Neutrophil (primary cell): Measurements from ENCODE around the gene RASAL3.

Experiments
- H3K27ac ChIP-seq: fragments of 200-600 bp; sonication (generic); 2 replicates; pipeline ENCODE4 v1.5.1; 2016; ENCODE audit warnings: mild to moderate bottlenecking, moderate library complexity
- H3K27me3 ChIP-seq: fragments of 200-600 bp; sonication (generic); 2 replicates; pipeline ENCODE4 v1.6.0; 2016; ENCODE audit warnings: mild to moderate bottlenecking
- H3K36me3 ChIP-seq: fragments of 200-600 bp; sonication (generic); 2 replicates; pipeline ENCODE4 v1.5.1; 2017
- H3K4me1 ChIP-seq, 2 experiments: fragments of 200-600 bp in 1 of 2; sonication (generic) in 1 of 2; 1 replicate in 1 of 2; 2 replicates in 1 of 2; pipeline versions ENCODE4 v1.5.1 to v1.6.1; 2013 to 2016; ENCODE audit warnings: low read depth in 1 of 2, low read length in 1 of 2, mild to moderate bottlenecking in 1 of 2, moderate library complexity in 1 of 2; ENCODE audit not compliant: control insufficient read depth in 1 of 2, insufficient read depth in 1 of 2
- H3K4me3 ChIP-seq, 2 experiments: fragments of 200-600 bp in 1 of 2; sonication (generic) in 1 of 2; 1 replicate in 1 of 2; 2 replicates in 1 of 2; pipeline ENCODE4 v1.5.1; 2013 to 2016; ENCODE audit warnings: low read depth in 1 of 2, low read length in 1 of 2, mild to moderate bottlenecking in 1 of 2, moderate library complexity in 1 of 2
- H3K9me3 ChIP-seq: fragments of 200-600 bp; sonication (generic); 2 replicates; pipeline ENCODE4 v1.5.1; 2016
- TF ChIP-seq, protein P1 (sequence below): fragments of 200-600 bp; sonication (generic); IDR thresholded peaks from 2 replicates; pipeline ENCODE4 v1.5.1; 2016; ENCODE audit warnings: antibody characterized with exemption

Gene RASAL3

DNA sequence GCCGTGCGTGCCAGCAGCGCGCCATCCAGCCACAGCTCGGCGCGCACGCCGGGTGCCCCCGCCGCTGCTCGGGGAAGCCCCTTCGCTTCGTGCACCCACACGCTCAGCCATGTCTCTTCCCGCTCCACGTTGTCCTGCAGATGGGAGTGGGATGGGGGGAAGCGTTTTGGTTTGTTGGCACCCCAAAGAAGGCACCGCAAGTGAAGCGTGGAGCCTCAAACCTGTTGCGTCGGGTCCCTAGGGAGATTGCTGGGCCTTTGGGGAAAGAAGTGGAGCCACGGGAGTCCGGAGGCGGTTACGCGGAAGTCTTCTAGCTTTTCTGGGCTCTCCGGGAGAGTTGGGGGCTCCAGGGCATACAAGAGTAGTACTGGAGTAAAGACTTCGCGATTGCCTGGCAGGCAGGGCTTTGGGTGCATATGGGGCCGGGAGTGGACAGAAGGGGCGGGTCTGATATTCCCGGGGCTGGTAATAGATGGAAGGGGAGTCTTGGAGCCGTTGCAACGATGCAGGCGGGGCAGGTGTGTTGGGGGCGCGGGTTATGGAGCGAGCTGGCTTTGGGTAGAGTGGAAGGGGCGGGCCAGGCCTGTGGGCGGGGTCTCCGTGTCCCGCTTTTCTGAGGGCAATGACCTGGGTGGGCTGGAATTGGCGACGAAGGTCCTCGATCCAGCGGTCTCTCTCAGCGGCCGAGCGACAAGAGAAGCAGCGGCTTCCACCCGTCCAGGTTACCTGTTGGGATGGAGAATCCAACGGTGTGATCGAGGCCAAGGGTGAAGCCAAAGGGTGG lies 6.5 kb downstream of the RASAL3 start:
- Histone ChIP-seq H3K9me3 (no peaks in the 10 kb centered on the region), H3K4me3 (no peak overlapping the region), H3K36me3 (peaks cover 86% of the 10 kb centered on the region), H3K4me1 (peaks cover 10 to 14% of the 10 kb centered on the region in 2 experiments), H3K27me3 (no peaks in the 10 kb centered on the region), H3K27ac (no peak overlapping the region)
- TF ChIP-seq, protein P1, sequence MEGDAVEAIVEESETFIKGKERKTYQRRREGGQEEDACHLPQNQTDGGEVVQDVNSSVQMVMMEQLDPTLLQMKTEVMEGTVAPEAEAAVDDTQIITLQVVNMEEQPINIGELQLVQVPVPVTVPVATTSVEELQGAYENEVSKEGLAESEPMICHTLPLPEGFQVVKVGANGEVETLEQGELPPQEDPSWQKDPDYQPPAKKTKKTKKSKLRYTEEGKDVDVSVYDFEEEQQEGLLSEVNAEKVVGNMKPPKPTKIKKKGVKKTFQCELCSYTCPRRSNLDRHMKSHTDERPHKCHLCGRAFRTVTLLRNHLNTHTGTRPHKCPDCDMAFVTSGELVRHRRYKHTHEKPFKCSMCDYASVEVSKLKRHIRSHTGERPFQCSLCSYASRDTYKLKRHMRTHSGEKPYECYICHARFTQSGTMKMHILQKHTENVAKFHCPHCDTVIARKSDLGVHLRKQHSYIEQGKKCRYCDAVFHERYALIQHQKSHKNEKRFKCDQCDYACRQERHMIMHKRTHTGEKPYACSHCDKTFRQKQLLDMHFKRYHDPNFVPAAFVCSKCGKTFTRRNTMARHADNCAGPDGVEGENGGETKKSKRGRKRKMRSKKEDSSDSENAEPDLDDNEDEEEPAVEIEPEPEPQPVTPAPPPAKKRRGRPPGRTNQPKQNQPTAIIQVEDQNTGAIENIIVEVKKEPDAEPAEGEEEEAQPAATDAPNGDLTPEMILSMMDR = no peak

DNA sequence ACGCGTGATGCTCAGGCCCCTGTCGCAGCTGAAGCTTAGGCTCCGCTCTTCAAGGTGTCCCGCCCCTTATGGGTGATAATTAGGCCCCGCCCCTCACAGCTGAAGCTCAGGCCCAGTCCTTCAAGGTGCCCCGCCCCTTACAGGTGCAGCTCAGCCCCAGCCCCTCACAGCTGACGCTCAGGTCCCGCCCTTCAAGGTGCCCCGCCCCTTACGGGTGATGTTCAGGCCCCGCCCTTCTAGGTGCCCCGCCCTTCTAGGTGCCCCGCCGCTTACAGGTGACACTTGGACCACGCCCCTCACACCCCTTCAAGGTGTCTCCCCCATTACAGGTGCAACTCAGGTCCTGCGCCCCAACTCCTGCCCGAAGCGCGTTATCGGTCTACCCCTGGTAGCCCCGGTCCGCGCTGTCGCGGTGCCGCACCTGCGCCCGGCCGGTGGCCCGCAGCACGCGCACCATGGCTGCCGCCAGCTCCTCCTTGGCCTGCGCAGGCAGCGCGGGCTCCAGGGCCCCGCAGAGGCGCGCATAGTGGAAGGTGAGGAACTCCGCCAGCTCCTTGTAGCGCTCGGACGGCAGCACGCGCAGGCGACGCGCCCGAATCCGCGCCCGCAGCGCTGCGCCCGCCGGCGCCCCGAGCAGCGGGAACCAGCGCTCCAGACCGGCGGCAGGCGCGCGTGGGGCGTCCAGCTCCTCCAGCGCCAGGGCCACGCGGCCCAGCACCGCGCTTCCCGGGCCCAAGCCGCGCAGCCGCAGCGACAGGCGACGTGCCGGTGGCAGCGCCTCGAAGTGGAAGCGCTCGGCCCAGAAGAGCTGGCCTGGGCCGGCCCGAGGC lies 7.3 kb downstream of the RASAL3 start:
- Histone ChIP-seq H3K4me1 (peaks cover 3 to 6% of the 10 kb centered on the region in 2 experiments), H3K4me3 (no peak overlapping the region), H3K9me3 (no peaks in the 10 kb centered on the region), H3K27ac (no peak overlapping the region), H3K36me3 (peaks cover 94% of the 10 kb centered on the region), H3K27me3 (no peaks in the 10 kb centered on the region)
- TF ChIP-seq, protein P1 = no peak

DNA sequence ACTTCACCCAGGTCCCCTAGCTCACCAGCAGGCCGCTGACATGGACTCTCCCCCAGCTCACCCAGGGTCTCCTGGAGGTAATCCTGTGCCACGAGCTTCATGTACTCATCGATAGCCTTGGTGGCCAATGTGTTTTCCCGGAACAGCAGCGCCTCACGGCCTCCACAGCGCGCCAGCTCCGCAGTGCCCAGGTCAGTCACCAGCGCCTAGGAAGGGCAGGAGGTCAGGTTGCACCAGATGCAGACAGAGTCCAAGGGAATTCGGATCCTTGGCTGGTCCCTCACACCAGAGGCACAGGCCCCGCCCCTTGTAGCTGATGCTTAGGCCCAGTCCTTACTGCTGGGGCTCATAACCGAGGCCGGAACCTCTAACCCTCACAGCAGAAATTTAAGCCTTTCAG lies 7.9 kb downstream of the RASAL3 start:
- H3K4me1 ChIP-seq = peaks cover 0 to under 1% of the 10 kb centered on the region in 2 experiments
- no peaks in the 10 kb centered on the region for H3K27me3 ChIP-seq
- TF ChIP-seq, protein P1 = no peak
- H3K4me3 ChIP-seq = no peak overlapping the region
- peaks cover 98% of the 10 kb centered on the region for H3K36me3 ChIP-seq
- H3K9me3 ChIP-seq = no peaks in the 10 kb centered on the region
- H3K27ac ChIP-seq = no peak overlapping the region

DNA sequence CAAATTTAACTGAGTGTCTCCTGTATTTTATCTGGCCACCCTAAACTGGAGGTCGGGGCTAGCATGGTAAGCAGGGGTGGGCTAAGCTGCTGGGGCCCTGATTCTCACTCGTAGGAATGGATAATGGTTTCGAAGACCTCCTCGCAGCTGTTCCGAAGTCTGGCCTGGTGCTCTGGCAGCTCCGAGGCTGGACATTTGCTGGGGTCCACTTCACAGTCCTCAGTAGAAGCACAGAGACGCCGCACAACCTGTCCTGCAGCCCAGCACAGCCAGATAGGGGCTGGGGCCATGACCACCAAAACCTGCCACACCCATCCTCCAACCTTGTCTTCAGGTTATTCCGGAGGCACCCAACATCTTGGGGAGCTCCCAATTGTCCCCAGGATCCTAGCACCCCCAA lies 8.3 kb downstream of the RASAL3 start:
- H3K4me1 ChIP-seq = no peaks in the 10 kb centered on the region
- H3K9me3 ChIP-seq = no peaks in the 10 kb centered on the region
- H3K4me3 ChIP-seq = no peak overlapping the region
- H3K27me3 ChIP-seq = no peaks in the 10 kb centered on the region
- TF ChIP-seq, protein P1 = no peak
- H3K36me3 ChIP-seq = peaks cover 98% of the 10 kb centered on the region
- H3K27ac ChIP-seq = no peak overlapping the region

DNA sequence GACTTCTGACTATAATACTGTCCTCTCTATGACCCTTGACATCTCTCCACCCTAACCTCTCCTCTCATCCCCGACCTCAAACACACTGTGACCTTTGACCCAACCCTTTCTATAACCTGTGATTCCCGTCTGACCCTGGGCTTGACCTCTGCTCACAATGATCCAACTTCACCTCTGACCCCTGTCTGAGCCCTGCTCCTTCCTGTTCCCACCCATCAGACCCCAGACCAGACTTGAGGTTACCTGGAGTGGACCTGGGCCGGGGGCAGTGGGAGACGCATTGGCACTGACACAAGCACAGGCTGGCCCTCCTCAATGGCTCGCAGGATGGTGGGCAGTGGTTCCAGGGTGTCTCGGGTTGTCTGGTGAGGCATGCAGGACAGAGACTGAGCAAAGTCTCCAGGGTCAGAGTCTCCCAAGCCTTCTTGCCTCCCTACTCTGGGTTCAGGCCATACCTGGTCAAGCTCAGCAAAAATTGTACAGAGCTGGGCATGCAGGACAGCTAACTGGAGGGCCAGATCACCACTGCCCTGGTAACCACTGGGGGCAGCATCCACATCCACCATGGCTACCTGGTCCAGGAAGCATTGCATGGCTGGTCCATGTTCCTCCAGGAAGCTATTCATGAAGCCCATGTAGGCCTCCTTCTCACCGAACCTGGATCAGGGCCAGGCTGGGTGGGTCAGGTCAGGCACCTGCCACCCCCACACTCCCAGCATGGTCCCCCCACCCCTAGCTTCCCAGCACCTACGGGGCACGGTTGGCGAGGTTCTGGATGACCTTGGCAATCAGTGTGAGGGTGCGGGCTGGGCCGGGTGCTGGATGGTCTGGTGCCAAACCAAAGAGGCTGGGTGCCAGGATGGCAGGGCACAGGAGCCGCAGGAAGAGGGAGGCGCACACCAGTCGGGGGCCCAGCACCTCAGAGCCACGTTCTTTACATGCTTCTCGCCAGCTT lies 10.2 kb downstream of the RASAL3 start:
- no peak overlapping the region for H3K4me3 ChIP-seq
- TF ChIP-seq, protein P1 = no peak
- H3K27ac ChIP-seq = no peak overlapping the region
- peaks cover 3 to 6% of the 10 kb centered on the region in 2 experiments for H3K4me1 ChIP-seq
- H3K36me3 ChIP-seq = peaks cover 81% of the 10 kb centered on the region
- no peaks in the 10 kb centered on the region for H3K27me3 ChIP-seq
- H3K9me3 ChIP-seq = no peaks in the 10 kb centered on the region
